ENCODE results near the gene UQCRFS1.
"Not testable (repeated sequence)": the region's sequence is repeated elsewhere in the genome, so short reads cannot be mapped to it uniquely, and the experiment has no call there.

UQCRFS1 gene

DNA sequence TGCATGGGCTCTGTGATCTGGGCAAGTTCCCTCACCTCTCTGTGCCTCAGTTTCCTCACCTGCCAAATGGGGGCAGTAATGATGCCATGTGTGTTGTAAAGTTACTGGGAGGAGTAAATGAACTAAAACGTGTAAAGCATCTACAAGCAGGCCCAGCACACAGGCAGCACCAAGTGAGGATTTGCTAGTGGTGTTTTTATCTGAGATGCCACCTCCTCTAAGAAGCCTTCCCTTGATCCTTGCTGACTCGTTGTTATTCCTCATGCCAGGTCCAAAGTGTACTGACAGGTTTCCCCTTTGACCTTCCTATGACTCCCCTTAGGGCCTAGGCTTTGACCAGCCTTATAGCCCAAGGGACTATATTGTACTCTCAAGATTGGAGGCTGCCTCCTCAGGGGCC, 1.5 kb upstream of the UQCRFS1 start:
- DNase-seq (ENCODE audit: low read depth): no peak

DNA sequence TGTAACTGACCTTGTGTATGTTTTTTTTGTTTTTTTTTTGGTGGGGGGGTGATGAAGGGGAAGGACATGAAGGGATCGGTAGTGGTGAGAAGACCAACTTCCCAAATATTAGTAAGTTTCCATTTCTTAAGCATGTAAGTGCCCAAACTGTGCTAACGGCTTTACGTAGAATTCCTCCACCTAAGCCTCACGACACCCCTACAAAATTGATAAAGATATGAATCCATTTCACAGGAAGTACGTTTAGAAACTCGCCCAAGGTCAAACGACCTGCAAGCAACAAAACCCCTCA, 649 bp downstream of the UQCRFS1 start:
- DNase-seq (ENCODE audit: low read depth): no peak

DNA sequence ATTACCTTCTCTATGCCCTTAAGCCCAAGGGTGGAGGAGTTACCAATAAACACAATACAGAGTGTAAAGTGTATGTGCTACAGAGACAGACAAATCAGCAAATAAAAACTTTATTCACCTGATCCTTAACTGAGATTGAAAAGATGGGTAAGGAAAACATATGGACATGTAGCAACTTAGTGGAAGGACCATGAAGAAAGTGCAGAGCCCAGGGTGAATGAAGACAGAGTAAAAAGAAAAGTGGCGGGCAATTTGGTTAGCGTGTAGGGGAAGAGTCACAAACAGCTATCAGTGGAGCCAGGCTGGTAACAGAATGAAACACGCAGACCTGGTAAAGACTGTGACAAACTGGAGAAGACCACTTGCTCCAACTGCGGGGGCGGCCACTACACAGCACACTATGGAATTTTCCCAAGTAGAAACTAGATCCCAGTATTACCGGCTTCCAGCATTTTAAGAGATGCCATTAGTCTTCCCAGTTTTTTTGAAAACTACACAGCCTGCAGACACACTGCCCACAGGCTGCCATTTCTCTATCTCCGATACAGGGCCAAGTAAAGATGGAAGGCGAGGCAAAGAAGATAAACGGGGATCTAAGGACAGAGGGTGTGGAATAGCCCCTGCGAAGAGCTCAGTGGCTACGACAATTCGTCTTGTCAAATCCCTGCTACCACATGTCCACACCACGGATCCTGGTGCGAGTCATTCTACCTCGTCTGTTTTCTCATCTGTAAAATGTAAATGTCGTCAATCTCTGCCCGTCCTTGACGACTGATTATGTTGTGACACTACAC, 1.2 kb downstream of the UQCRFS1 start:
- DNase-seq (ENCODE audit: low read depth): no peak

DNA sequence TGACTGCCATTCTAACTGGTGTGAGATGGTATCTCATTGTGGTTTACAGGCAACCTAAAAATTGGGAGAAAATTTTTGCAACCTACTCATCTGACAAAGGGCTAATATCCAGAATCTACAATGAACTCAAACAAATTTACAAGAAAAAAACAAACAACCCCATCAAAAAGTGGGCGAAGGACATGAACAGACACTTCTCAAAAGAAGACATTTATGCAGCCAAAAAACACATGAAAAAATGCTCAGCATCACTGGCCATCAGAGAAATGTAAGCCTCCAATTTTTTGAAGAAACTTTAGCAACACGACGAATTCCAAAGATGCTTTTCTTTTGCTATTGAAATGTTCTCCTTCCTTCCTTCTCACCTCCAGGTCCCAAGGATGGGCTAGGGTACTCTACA, 1.9 kb downstream of the UQCRFS1 start:
- not testable (repeated sequence) for DNase-seq (ENCODE audit: low read depth)

DNA sequence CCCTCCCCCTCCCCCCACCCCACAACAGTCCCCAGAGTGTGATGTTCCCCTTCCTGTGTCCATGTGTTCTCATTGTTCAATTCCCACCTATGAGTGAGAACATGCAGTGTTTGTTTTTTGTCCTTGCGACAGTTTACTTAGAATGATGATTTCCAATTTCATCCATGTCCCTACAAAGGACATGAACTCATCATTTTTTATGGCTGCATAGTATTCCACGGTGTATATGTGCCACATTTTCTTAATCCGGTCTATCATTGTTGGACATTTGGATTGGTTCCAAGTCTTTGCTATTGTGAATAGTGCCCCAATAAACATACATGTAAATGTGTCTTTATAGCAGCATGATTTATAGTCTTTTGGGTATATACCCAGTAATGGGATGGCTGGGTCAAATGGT, 2.4 kb downstream of the UQCRFS1 start:
- DNase-seq (ENCODE audit: low read depth): not testable (repeated sequence)

DNA sequence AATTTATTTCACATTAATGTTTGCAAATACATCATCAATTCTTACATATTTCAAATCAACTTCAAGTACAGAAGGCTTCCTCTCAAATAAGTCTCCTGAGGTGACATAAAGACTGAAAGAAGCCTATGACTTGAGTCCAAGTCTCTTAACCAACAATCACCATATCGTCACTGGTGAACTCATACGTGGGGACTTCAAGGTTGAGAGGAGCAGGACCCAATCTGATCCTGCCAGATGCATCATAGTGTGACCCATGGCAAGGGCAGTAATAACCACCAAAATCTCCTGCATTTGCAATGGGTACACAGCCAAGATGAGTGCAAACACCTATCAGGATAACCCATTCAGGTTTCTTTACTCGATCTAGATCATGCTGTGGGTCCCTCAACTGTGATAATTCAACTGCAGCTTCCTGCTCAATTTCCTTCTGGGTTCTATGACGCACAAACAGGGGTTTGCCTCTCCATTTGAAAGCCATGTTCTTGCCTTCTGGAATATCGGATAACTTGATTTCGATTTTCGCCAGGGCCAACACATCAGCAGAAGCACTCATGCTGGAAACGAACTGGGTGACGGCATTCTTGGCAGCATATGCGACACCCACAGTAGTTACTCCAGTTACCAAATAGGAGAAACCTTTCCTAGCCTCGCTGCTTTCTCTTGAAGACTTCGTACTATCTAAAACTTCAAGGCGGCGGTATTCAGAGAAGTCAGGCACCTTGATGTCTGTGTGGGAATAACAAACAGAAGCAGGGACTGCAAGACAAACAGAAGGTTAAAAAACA, 5.4 kb downstream of the UQCRFS1 start:
- DNase-seq (ENCODE audit: low read depth): not testable (repeated sequence)

DNA sequence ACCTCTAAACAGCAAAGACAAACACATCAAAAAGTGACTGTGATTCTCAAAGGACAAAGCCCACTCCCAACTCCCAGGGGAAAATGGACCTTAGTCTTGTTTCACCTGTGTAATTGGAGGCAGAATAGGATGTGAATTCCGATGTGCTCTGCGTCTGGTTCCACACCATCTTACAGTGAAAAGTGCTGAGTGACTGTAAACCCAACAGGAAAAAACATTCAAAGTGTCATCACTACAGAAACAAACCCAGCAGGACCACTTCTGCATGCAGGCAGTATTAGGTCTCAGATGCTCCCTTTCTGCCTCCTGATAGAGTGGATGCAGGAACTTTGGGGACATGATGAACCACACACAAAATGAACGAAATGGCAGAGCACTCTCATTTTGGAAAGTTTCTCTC, 6.5 kb downstream of the UQCRFS1 start:
- no peak for DNase-seq (ENCODE audit: low read depth)

DNA sequence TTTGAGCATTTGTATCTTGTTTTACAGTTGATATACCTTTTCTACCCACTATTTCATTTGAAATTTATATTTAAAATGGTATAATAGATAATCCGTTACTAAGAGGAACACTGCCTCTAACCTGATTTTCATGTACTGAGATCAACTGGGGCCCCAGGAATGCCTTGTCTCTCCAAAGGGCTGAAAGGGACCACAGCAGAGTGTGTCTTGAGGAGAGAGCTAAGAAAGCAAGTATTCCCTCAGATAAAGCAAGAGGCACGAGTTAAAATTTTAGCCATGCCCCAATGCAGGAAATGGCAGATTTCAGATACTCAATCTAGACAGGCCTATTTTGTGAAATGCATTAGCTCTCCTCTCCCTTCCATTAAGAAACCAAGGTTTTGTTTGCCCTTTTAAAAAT, 10.7 kb downstream of the UQCRFS1 start:
- no peak for DNase-seq (ENCODE audit: low read depth)

DNA sequence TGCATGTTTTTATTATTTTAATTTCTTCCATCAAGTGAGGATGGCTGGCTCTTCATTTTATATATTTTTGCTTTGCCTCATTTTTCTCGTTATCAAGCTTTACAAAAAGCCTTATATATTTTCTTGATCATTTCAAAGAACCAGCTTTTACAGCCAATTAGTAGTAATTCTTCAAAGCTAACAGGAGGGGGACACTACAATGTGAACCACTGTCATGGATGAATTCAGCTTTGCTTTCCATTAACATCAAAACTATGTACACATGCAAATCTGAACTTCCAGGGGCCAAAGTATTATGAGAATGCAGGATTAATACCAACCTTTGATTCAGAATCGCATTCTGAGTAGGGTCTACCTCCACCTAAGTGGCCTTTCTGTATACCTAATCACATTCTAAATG, 11.1 kb downstream of the UQCRFS1 start:
- no peak for DNase-seq (ENCODE audit: low read depth)

DNA sequence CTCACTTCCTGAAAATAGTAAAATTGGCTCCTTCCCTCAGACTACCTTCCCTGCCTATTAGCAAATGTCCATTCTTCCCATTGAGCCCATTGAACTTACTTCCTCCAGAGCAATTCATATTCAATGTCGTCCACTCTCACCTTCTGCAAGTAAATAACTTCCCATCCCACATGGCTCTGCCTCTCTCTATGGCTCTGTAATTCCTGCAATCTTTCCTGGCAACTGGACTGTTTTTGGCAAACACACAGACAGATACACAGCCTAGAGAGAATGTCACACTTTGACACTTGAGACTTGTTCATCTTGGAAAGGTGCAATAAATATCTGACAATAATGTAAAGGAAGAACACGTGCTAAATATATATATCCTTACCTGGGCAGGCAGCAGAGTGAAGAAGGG, 18.3 kb downstream of the UQCRFS1 start:
- DNase-seq (ENCODE audit: low read depth): no peak

DNA sequence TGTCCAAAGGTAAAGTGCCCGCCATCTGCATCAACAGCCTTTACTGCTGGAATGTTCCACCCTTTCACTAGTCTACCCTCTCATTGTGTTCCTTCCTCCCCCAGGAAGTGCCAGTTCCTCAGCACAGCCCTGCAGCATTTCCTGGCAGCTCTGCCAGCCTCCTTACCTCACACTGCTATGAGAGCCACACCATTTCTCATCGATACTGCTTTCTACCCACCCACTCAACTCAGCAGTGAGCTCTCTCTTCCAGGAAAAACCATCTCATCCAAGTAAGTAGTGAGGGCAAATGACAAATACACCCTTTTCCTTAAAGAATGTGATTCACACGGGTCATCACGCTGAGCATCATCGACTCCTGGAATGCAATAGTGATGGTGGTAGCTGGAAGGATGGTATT, 19.8 kb downstream of the UQCRFS1 start:
- no peak for DNase-seq (ENCODE audit: low read depth)

DNA sequence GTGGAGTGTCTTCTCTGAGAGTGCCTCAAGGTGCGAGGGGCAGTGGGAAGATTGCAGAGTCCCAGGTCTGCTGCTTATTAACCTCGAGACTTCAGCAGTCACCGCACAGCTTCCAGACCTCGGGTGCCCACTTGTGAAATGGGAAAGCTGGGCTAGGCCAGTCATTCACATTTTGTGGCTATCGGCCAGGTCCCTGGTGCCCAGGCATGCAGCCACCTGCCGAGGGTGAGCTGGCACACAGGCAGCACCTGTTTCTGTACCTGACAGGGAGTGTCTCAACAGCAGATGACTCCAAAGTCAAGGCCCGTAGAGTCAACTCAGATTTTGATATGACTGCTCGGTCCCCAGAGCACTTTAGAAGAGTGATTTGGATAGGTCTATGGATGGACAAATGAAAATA, 21.9 kb downstream of the UQCRFS1 start:
- DNase-seq (ENCODE audit: low read depth): no peak

DNA sequence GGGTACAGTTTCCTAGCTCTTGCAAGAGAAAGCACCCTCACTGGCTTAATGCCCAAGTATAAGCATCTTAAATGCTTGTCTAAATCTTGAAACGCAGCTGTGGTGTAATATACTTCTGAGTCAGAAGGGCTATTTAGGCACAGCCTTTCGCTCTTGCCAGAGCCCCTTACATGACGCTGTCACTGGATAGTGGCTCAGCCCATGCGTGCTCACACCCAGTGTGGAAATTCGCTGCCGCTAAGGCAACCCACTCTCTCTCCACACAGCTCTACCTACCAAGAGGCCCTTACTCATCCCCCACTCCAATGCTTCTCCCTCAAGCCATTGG, 24.0 kb downstream of the UQCRFS1 start:
- no peak for DNase-seq (ENCODE audit: low read depth)

DNA sequence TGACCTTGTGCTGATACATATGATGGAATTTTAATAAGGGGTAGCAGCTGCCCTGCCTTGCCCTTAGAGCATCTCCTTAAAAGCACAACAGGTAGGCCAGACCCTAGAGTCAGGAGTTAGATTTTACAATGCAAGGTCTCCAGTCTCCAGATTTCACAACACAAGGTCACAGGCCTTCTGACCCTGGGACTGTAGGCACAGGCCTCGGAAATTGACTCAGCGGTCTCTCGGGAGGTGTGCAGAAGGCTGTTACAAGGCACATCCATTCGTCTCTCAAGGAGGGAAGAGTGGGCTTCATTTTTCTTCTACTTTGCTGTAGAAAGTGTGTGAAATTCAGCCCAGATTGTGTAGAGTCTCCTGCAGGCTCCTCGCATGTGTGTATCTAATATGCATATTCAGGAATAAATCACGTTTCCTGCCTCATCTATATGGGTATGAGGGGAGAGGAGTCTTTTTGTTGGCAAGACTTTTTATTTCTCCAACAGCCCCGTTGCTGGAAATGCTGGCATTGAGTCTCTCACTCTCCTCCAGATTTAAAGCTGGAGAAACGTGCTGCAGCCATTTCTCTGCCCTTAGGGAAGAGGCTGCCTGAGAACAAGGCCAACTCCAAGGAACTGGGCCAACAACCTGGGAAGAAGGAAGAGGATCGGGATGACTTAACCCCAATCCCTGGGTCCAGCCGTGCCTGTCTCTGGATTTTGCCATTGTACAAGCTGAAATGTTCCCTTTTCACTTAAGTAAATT, 24.5 kb downstream of the UQCRFS1 start:
- no peak for DNase-seq (ENCODE audit: low read depth)

DNA sequence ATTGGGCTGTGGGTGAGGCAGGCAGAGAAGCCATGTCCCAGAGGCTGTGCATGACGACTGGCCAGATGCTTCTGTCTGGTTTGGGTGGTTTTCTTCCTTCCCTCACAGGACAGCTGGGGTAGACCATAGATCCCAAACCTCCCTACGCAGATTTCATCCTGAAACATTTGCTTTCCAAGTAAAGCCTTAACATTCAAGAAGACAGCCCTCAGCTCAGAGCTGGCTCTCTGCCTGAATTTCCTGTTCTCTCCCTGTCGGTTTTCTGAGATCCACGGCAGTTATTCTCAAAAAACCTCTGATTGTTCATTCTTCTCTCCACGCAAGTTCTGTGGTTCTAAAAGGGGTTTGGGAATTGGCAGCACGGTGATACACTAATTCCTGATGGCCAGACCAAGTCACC, 25.3 kb downstream of the UQCRFS1 start:
- DNase-seq (ENCODE audit: low read depth): no peak

DNA sequence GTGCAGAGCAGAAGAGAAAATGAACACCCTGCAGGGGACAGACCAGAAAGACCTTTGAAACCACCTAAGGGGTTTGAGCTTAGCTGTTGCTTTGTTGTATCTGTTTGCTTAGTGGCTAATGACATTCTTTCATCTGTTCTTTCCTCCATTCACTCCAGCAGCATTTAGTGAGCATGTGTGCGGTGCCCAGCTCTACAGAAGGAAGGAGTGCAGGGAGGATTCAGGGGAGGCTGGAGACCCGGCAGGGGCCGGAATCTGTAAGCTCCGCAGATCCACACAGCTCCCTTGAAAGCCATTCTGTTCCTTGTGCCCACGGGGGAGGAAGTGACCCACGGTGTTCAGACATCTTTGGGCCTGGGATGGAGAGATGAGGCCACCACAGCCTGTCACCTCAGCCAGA, 27.5 kb downstream of the UQCRFS1 start:
- DNase-seq (ENCODE audit: low read depth): no peak

DNA sequence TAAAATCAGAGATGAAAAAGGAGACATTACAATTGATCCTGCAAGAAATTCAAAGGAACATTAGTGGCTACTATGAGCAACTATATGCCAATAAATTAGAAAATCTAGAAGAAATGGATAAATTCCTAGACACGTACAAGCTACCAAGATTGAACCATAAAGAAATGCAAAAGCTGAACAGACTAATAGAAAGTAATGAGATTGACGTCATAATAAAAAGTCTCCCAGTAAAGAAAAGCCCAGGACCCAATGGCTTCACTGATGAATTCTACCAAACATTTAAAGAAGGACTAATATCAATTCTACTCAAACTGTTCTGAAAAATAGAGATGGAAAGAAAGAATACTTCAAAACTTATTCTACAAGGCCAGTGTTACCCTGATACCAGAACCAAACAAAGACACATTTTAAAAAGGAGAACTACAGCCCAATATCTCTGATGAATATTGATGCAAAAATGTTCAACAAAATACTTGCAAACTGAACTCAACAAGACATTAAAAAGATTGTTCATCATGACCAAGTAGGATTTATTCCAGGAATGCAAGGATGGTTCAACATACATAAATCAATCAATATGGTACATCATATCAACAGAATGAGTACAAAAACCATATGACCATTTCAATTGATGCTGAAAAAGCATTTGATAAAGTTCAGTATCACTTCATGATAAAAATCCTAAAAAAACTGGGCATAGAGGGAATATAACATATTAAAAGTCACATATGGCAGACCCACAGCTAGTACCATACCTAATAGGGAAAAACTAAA, 35.8 kb downstream of the UQCRFS1 start:
- DNase-seq (ENCODE audit: low read depth): no peak

DNA sequence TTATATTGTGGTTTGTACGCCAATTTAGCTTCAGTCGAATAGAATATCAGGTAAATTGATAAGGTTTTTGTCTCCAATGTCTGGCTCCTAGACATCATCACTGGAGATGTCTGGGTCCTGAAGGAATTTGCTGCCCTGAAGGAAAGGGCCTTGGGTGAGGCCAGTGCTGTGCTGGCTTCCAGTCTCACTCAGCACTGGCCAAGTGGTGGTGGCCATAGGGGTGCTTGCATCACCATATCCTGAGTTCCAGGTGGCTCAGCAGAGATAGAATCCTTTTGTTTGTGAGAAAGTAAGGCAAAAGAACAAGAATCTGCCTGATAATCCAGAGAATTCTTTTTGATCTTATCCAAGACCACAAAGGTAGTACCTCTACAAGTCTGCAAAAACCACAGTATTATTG, 39.1 kb downstream of the UQCRFS1 start:
- DNase-seq (ENCODE audit: low read depth): no peak

DNA sequence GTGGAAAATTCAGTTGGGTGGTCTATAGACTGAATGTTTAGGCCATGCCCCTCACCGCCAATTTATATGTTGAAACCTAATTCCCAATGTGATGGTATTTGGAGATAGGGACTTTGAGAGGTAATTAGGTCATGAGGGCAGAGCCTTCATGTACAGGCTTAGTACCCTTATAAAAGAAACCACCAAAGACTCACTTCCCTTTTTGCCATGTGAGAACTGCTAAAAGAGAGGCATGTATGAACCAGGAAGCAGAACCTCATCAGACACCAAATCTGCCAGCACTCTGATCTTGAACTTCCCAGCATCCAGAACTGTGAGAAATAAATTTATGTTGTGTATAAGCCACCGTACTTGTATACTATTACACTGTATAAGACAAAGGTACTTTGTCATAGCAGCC, 40.6 kb downstream of the UQCRFS1 start:
- no peak for DNase-seq (ENCODE audit: low read depth)

DNA sequence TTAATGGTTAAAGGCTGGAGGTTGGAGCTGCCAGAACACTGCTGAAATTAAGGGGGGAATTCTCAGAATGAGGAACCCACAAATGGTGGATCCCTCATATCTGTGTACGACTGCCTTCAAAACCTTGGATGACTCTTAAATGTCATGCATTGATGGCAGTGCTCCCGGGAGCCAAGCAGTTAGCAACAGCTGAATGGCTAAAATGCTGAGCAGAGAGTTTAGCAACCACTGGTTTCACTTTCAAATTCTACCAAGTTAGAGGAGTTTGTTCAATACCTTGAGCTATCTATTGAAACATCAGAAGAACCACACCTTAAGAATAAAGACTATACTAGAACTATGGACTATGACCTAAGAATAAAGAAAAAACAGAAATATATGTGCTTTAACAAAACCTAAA, 41.4 kb downstream of the UQCRFS1 start:
- no peak for DNase-seq (ENCODE audit: low read depth)

DNA sequence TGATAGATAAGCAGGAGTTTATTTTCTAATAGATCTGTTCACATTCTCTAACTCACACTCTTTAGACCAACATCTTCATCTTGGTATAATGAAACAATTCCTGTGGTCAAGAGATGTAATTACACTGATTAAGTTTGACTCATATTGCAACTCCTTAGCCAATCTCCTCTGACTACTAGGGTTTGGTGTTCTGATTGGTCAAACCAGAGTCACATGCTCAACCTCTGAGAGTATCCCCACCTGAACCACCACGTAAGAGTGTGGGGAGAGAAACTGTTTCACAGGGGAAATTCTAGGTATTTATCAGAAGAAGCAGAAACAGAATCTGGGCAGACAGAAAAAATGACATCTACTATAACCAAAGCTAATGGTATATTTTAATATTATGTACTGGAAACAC, 42.4 kb downstream of the UQCRFS1 start:
- no peak for DNase-seq (ENCODE audit: low read depth)

DNA sequence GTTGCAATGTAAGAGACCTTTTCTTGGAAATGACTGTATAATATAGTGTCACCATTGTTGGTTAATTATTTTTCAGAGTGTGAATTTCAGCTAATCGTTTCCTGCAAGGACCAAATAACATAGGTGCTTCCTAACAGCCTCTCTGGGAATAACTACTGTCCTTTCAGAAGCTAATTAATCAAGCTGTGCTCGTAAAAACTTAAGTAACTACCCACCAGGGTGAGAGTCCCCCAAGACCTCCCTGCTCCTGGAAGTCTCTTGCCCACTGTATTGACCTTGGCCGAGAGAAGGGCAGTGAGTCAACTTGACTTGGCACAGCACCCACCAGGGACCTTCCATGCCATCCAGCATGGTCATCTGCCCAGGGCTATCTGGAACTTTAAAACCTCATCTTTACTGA, 50.3 kb downstream of the UQCRFS1 start:
- no peak for DNase-seq (ENCODE audit: low read depth)

DNA sequence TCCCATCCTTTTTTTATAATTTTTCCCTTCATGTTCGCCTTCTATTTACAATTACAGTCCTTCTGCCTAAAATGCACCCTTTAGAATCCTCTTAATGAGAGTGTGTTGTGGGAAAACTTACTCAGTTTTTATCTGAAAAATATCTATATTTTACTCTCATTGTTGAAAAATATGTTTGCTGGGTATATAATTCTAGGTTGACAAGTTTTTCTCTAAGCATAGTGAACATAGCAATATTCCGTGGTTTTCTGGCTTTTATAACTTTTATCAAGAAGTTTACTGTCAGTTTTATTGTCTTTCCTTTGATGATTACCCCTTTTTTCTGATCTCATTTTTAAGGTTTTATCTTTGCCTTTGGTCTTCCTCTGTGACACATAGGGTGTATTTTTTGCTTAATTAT, 57.3 kb downstream of the UQCRFS1 start:
- DNase-seq (ENCODE audit: low read depth): no peak
